DMS153 treated with DMSO at 0.1 percent for 48 hours (cell line): ENCODE measurements around the gene ST6GALNAC1.
A peak's percentile ranks its signal among the peaks of the same experiment; 100 is the strongest.

Experiments
- DNase-seq: peaks from one replicate; lab custom pipeline; 2025; ENCODE audit not compliant: unreplicated experiment; lab: John Stamatoyannopoulos, UW

The ST6GALNAC1 gene

GRCh38 chr17:76676629-76677028, 33.1 kb upstream of the ST6GALNAC1 start:
- no peak for DNase-seq

- DNase-seq, result no peak
Measured at GRCh38 chr17:76675648-76676047, 32.1 kb upstream of the ST6GALNAC1 start.

GRCh38 chr17:76674600-76674999, 31.0 kb upstream of the ST6GALNAC1 start:
- DNase-seq, result no peak

GRCh38 chr17:76673729-76674128, 30.2 kb upstream of the ST6GALNAC1 start:
- no peak for DNase-seq

GRCh38 chr17:76672892-76673291, 29.3 kb upstream of the ST6GALNAC1 start:
- no peak for DNase-seq

GRCh38 chr17:76672270-76672851, 28.8 kb upstream of the ST6GALNAC1 start:
- DNase-seq, result peak; percentile 18

GRCh38 chr17:76671912-76672262, 28.3 kb upstream of the ST6GALNAC1 start:
- DNase-seq, result no peak

- peak; percentile 99 for DNase-seq
Measured at GRCh38 chr17:76671123-76671911, 27.8 kb upstream of the ST6GALNAC1 start.

GRCh38 chr17:76670718-76671122, 27.2 kb upstream of the ST6GALNAC1 start:
- DNase-seq, result no peak

GRCh38 chr17:76670020-76670717, 26.6 kb upstream of the ST6GALNAC1 start:
- no peak for DNase-seq

GRCh38 chr17:76667786-76668453, 24.4 kb upstream of the ST6GALNAC1 start:
- no peak for DNase-seq

GRCh38 chr17:76667491-76667755, 23.9 kb upstream of the ST6GALNAC1 start:
- no peak for DNase-seq

GRCh38 chr17:76660656-76661042, 17.1 kb upstream of the ST6GALNAC1 start:
- DNase-seq, result no peak

- DNase-seq, result peak; percentile 8
Measured at GRCh38 chr17:76659928-76660655, 16.5 kb upstream of the ST6GALNAC1 start.

GRCh38 chr17:76658242-76658662, 14.7 kb upstream of the ST6GALNAC1 start:
- DNase-seq, result no peak

GRCh38 chr17:76657505-76658241, 14.1 kb upstream of the ST6GALNAC1 start:
- DNase-seq, result no peak

- no peak for DNase-seq
Measured at GRCh38 chr17:76654408-76654807, 10.9 kb upstream of the ST6GALNAC1 start.

- no peak for DNase-seq
Measured at GRCh38 chr17:76650504-76650903, 6.9 kb upstream of the ST6GALNAC1 start.

GRCh38 chr17:76646712-76647111, 3.2 kb upstream of the ST6GALNAC1 start:
- no peak for DNase-seq

GRCh38 chr17:76645481-76645880, 1.9 kb upstream of the ST6GALNAC1 start:
- DNase-seq, result no peak

GRCh38 chr17:76644995-76645394, 1.4 kb upstream of the ST6GALNAC1 start:
- DNase-seq, result no peak
